ENCODE data around the gene IQGAP1. TPM values are rescaled to one million over a fixed set of nuclear protein-coding genes. Genes with fewer than 3 reads are reported as not detected.

Gene IQGAP1
- total RNA-seq, 1 experiment from 2014 or later, result 72.4 TPM

- H3K56ac ChIP-seq (ENCODE audit: insufficient read length, low read depth, low read length), result no peak overlapping the region
- no peak overlapping the region for H3K27ac ChIP-seq (ENCODE audit: insufficient read length, low read depth, low read length)
- Mint-ChIP-seq H3K36me3 (ENCODE audit: insufficient read depth in 1 of 3, low read depth in 3 of 3) (peaks cover 0 to 4% (median 0%) of the 10 kb centered on the region in 3 experiments; a peak in 1 of 7 replicates), H3K9me3 (no peaks in the 10 kb centered on the region), H3K27ac (peak overlapping the region; percentile 19 to 23 (median 22); a peak in 6 of 7 replicates), H3K4me3 (no peak overlapping the region), H3K4me1 (peaks cover 56 to 59% of the 10 kb centered on the region in 2 experiments), H3K27me3 (ENCODE audit: low read depth) (no peaks in the 10 kb centered on the region; the same call in 1 of the 2 replicates)
- peaks cover 19% of the 10 kb centered on the region; the same call in 1 of the 2 replicates for H3K79me2 ChIP-seq (ENCODE audit: insufficient read depth, low read length)
- H3K9me3 ChIP-seq (ENCODE audit: control insufficient read depth, low read depth, low read length), result no peaks in the 10 kb centered on the region
- no peaks in the 10 kb centered on the region for H3K79me1 ChIP-seq (ENCODE audit: insufficient read depth, low read depth, low read length, poor library complexity, severe bottlenecking)
- H3K23ac ChIP-seq (ENCODE audit: insufficient read length, low read depth, low read length), result no peak overlapping the region
- no peak overlapping the region for H2BK120ac ChIP-seq (ENCODE audit: low read depth, low read length, poor library complexity, severe bottlenecking)
- H3T11ph ChIP-seq (ENCODE audit: low read length), result no peak overlapping the region
- H2BK20ac ChIP-seq (ENCODE audit: low read depth, low read length, poor library complexity, severe bottlenecking), result no peak overlapping the region
- TF ChIP-seq, protein P1, sequence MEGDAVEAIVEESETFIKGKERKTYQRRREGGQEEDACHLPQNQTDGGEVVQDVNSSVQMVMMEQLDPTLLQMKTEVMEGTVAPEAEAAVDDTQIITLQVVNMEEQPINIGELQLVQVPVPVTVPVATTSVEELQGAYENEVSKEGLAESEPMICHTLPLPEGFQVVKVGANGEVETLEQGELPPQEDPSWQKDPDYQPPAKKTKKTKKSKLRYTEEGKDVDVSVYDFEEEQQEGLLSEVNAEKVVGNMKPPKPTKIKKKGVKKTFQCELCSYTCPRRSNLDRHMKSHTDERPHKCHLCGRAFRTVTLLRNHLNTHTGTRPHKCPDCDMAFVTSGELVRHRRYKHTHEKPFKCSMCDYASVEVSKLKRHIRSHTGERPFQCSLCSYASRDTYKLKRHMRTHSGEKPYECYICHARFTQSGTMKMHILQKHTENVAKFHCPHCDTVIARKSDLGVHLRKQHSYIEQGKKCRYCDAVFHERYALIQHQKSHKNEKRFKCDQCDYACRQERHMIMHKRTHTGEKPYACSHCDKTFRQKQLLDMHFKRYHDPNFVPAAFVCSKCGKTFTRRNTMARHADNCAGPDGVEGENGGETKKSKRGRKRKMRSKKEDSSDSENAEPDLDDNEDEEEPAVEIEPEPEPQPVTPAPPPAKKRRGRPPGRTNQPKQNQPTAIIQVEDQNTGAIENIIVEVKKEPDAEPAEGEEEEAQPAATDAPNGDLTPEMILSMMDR (conservative IDR thresholded peaks at IDR 0.05), result no peak
- no peak overlapping the region for H3K4ac ChIP-seq (ENCODE audit: low read depth, low read length)
- H2BK5ac ChIP-seq (ENCODE audit: insufficient read length, low read length), result no peak overlapping the region
- no peaks in the 10 kb centered on the region for H4K20me1 ChIP-seq (ENCODE audit: control insufficient read depth, insufficient read depth, insufficient read length)
- no peak overlapping the region for H3K14ac ChIP-seq (ENCODE audit: insufficient read depth, low read length)
- no peaks in the 10 kb centered on the region for H3K27me3 ChIP-seq (ENCODE audit: insufficient read depth, low read length)
- H2AK5ac ChIP-seq (ENCODE audit: insufficient read length, low read length), result no peak overlapping the region
- H4K91ac ChIP-seq (ENCODE audit: insufficient read length, low read depth, low read length), result no peak overlapping the region
- no peak overlapping the region for H2BK15ac ChIP-seq (ENCODE audit: low read depth, low read length)
- H3K4me2 ChIP-seq (ENCODE audit: insufficient read depth, insufficient read length, low read length), result no peak overlapping the region
- peak overlapping the region; percentile 2 for H2BK12ac ChIP-seq (ENCODE audit: insufficient read length, low read depth, low read length)
- no peak for DNase-seq
- peak overlapping the region; percentile 40 for H3K18ac ChIP-seq (ENCODE audit: insufficient read length, low read depth, low read length)
- peaks cover 4% of the 10 kb centered on the region; the same call in 1 of the 2 replicates for H3K4me1 ChIP-seq (ENCODE audit: insufficient read depth, low read length)
- H3K23me2 ChIP-seq (ENCODE audit: insufficient read length, low read depth, low read length, poor library complexity, severe bottlenecking), result no peaks in the 10 kb centered on the region
- H2AFZ ChIP-seq (ENCODE audit: low read length), result no peak overlapping the region
- H4K5ac ChIP-seq (ENCODE audit: insufficient read length, low read depth, low read length), result no peak overlapping the region
- H3K9ac ChIP-seq (ENCODE audit: extremely low read depth, insufficient read length, low read length), result no peak overlapping the region
- no peak overlapping the region for H4K8ac ChIP-seq (replicated peaks; ENCODE audit: insufficient read length, low read depth, low read length)
These were observed 14.2 kb downstream of the IQGAP1 start for GRCh38 chr15:90402223-90402622.

All from H9 (cell line).